NCI-H146 treated with DMSO at 0.1 percent for 48 hours (cell line): ENCODE results near the gene KASH5.
"Not testable (repeated sequence)": the region's sequence is repeated elsewhere in the genome, so short reads cannot be mapped to it uniquely, and the experiment has no call there.

Source experiments
- DNase-seq: peaks from one replicate; lab custom pipeline; 2025; ENCODE audit not compliant: unreplicated experiment; lab: John Stamatoyannopoulos, UW

KASH5 gene

GRCh38 chr19:49362048-49362928 is 25.8 kb upstream of the KASH5 start, which contains the start of gene TEAD2:
TSS of gene TEAD2 (minus strand) at chr19:49362416. CDS start at chr19:49360075, 2,341 bp downstream.
- no peak for DNase-seq

DNA sequence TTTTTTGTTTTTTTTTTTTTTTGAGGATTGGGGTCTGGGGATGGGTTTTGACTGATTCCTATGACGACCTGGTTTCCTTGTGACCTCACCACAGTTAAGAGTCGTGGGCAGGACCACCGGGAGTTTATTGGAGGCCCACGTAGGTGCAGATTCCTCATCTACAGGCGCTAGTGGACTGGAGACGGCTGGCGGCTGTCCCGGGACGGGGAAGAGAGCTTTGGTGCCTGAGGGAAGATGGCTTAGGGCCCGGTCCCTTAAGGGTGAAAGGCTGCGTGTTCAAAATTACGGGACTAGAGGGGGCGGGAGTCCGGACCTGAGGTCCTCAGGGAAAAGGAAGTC is 25.2 kb upstream of the KASH5 start:
- DNase-seq: no peak

DNA sequence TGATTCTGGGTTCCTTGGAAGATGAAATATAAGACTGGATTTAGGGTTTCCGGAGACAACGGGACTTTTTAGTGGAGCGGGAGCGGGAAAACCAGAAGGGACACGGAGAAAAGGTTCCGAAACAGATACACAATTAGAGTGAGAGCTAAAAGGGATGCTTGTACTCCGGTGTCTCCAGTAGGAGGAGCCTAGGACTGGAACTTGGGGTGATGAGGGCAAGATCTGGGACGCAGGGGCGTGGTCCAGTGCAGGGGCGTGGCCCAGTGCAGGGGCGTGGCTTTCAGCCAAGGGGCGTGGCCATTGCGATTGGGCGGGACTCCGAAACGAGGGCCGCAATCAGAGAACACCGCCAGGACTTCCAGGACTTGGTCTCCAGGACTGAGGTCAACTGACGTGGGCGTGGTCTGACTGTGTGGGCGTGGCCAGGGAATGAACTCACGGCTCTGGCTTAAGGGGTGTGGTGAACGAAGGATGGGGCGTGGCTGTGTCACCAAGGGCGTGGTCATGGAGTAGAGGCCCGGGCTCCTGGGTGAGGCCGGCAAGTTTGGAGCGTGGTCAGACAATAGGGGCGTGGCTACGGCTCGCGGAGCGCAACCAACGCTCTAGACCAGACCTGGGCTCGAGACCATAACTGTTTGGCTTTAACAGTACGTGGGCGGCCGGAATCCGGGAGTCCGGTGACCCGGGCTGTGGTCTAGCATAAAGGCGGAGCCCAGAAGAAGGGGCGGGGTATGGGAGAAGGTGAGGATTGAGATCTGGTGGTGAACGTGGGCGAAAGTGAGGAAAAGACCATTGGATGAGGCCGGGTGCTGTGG is 24.6 kb upstream of the KASH5 start, which contains the start of gene DKKL1:
TSS of gene DKKL1 (plus strand) at position 610 of the 815 bp plus-strand sequence. CDS start at position 732, 122 bp downstream.
- DNase-seq: no peak

GRCh38 chr19:49364083-49364737 is 23.8 kb upstream of the KASH5 start:
- no peak for DNase-seq

DNA sequence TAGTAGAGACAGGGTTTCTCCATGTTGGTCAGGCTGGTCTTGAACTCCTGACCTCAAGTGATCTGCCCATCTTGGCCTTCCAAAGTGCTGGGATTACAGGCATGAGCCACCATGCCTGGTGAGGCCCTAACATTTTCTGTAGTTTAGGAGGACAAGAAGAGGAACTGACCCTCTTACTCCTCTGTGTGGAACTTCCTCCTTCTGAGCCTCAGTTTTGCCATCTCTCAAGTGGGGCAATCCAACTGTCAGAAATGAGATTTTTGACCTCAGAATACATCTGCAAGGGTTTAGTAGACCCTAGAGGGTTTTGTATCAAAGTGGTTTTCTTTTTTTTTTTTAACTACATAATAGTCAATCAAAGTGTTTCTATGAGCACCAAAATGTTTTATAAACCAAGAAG is 21.9 kb upstream of the KASH5 start:
- DNase-seq: no peak

GRCh38 chr19:49368711-49369358 is 19.2 kb upstream of the KASH5 start:
- DNase-seq: no peak

DNA sequence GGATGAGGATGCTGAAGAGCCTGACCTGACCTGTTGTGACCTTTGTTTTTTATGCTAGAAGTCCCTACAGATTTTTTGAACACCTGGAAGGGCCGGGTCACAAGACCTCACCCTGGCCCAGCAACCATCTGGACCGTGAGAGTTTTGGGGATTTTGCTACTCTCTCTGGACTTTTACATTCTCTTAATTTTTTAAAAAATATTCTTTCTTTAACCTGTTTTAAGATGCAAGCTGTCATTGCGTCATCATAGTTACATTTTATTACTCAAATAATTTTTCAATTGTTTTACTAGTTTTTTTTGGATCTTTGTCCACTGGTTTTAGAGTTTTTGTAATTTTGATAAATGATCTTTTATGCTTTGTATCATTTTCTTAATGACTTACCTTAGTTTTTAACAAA is 16.9 kb upstream of the KASH5 start:
- DNase-seq: no peak

- not testable (repeated sequence) for DNase-seq
Observed at GRCh38 chr19:49373174-49373573, 14.9 kb upstream of the KASH5 start.

DNA sequence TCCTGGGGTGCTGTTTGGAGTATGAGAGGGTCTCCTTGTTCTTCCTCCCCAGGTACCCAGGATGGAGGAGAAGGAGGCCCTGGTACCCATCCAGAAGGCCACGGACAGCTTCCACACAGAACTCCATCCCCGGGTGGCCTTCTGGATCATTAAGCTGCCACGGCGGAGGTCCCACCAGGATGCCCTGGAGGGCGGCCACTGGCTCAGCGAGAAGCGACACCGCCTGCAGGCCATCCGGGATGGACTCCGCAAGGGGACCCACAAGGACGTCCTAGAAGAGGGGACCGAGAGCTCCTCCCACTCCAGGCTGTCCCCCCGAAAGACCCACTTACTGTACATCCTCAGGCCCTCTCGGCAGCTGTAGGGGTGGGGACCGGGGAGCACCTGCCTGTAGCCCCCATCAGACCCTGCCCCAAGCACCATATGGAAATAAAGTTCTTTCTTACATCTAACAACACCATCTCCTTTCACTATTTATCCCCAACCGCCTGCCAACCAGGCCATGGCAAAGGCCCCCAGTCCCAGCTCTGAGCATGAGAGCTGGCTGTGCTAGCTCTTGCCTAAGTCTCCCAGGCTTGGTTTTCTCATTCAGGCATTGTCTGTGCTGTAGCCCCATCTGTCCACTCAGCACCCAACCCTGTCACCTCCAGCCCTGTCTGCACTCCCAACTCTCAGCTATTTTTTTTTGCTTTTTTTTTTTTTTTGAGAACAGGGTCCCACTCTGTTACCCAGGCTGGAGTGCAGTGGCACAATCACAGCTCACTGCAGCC is 13.2 kb upstream of the KASH5 start:
- DNase-seq: no peak

DNA sequence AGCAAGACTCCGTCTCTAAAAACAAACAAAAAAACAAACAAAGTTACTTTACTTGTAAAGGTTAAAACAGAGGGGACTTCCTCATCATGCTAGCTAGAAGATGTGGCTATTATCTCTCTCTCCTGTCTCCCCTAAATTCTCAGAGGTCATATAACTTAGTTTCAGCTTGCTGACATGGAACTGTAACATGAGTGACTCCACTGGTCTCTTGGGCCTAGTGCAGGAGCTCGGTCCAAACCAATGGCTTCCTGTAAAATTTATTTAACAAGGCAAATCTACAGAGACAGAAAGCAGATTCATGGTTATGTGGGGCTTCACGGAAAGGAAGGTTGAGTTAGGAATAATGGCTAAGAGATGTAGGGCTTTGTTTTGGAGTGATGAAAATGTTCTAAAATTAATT is 9.5 kb upstream of the KASH5 start:
- DNase-seq: no peak

DNA sequence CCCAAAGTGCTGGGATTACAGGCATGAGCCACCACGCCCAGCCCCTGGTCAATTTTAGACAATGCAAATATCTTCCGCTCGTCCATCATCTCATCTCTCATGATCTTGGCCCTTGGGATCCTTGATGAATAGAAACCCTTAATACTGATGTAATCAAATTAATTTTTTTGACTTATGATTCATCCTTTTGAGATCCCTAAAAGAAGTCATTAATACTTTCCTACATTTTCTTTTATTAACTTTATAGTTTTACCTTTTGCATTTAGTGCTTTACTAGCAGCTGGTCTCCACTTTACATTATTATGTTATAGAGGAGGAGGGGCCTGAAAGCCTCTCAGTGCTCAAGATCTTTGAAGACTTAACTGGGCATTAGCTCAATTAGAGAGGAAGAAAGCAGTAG is 7.7 kb upstream of the KASH5 start:
- no peak for DNase-seq

DNA sequence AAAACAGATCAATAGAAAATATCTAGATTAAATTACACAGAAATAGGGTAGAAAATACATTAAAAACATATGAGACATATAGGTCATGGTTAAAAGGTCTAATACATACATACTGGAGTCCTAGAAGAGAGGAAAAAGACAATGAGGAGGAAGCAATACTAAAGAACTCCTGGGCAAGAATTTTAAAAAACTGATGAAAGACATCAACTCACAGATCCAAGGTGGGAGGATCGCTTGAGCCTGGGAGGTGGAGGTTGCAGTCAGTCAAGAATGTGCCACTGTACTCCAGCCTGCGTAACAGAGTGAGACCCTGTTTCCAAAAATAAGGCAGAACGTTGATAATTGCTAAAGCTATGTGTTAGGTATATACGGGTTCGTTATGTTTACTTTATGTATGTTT is 5.4 kb upstream of the KASH5 start:
- no peak for DNase-seq

DNA sequence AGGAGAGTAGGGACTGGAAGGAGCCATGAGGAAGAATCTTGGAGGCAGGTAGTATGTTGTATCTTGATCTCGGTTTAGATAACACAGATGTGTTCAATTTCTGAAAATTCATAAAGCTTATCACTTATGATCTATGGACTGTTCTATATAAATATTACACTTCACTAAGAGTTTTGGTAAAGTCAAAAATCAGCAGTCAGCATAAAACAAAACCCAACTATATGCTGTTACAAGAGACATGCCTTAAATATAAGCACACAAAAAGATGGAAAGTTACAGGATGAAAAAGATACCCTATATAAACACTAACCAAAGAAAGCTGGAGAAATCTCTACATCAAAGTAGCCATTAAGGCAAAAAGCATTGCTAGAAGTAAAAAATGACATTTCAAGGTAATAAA is 4.5 kb upstream of the KASH5 start:
- DNase-seq: no peak

- no peak for DNase-seq
Observed at GRCh38 chr19:49389406-49389805, 1.4 kb downstream of the KASH5 start.

DNA sequence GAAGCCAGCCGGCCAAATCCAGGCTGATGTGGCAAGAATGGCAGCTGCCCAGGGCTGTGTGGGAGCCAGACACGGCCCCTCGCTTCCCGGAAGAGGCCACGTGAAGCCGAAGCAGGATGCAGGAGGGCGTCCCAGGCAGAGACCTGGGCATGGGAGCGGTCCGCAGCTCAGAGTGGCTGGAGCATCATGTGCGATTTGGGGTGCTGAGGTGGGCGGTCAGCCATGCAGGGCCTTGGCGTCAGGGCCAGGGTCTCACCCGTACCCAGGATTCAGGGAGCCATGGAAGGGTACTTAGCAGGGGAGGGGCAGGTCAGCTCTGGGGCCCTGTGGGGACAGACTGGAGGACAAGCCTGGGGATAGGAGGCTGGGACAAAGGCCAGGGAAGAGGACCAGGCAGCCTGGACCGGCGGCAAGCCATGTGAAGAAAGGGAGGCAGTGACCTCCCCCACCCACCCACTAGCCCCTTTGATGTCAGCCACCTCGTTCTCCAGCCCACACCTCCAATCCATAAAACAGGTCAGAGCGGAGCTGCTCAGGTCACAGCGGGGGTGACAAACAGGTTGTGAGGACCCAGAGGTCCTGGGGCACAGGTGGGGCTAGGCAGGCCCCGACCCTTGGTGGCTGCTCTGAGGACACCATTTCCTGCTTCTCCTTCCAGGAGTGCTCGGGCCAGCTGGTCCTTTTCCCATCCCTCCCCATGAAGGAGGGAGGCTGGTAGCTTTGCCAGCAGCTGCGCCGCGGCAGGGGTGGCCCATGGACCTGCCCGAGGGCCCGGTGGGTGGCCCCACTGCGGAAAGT is 2.3 kb downstream of the KASH5 start:
- no peak for DNase-seq

GRCh38 chr19:49390929-49391359 is 2.9 kb downstream of the KASH5 start:
- DNase-seq: no peak

DNA sequence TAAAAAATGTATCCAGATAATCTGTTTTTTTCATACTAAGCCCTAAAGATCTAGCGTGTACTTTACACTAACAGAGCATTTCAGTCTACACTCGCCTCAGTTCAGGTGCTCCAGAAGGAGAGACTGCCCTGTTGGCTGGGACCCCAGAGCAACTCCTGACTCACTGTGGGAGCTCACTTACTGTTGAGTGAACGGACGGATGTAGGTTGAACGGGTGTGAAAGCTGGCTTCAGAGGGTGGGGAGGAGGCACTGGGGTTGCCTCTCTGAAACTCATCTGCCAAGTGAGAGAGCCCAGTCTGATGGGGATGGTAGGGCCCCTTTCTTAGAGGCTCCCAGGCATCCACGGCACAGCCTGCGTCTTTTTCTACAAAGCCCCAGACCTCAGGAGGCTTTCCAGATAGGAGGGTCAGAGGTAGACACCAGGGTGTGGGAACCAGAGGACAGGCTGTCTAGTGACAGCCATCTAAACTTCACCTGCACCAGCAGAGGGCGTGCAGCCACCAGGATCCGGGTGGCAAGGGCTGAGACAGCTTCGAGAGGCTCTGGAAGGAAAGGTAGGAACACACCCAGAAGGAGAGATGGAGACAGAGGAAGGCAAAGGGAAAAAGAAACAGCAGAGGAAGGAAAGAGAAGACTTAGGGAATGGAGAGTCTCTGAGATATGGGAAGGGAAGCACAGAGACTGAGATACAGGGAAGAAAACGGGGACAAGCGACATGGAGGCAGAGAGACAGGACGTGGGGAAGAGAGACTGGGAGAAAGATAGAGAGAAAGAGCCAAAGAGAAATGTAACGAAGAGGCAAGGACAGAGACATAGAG is 3.7 kb downstream of the KASH5 start:
- DNase-seq: peak; percentile 80

DNA sequence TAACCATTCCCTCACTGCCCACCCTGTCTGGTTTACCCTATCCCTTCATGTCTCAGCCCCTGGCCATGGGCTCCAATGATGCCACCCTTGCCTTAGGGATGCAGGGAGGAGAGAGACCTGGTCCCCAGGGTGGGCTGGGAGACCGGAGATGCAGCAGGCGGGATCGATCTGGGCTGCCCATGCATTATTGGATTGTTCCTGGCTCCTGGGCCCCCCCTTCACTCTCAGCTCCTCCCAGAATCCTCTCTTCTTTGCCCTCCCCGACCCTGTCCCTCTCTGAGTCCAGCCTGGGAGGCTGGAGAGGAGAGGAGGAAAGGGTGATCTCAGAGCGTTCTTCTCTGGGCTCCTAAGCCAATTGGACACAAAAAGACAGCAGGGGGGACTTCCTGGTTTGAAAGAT is 5.8 kb downstream of the KASH5 start:
- no peak for DNase-seq
